ENCODE data around the gene ANKRD13D.
A peak's percentile ranks its signal among the peaks of the same experiment; 100 is the strongest.

The ANKRD13D gene

DNA sequence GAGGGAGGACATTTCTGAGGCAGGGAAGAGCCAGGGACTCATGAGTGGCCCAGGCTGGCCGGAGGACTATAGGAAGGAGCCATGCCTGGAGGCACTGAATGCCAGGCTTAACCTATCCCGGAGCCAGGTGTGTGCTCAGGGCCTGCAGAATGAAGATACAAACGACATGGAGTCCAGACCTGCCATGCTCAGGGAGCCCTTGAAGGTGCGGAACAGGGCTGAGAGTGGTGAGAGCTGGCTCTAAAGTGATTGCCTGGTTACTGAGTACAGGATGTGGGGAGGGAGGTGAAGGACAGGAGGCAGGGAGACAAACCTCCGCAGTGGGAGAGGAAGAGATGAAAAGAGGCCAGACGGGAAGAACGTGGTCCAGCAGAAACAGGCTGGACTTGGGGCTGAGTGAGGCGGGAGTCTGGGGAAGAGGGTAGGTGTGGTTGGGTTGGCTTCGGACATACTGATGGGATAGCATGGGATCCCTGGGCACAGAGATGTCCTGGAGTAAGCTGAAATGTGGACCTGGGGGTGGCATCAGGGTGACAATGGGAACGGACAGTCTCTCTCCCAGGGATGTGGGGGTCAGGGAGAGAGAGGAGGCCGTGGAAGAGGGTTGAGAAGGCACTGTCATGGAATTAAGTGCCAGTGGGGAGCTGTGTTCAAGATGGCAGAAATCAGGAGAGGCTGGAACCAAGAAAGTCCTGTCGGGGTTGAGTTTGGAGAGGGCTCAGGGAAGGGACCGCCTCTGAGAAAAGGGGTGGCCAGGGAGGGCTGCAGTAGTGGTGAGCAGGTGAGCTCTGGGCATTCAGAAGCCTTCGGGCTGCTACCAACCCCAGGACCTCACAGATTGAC, 1.5 kb upstream of the ANKRD13D start:
- no peak for DNase-seq

DNA sequence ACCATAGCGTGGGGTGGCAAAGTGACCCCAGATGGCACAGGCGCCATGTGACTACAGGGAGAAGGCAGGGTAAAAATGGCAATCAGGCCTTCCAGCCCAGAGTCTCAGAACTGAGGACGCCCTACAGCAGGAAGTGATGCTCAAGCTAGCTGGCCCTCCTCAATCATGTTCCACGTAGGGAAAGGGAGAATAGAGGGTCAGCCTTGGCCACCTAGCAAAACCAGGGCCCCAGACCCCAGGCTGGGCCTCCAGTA, 978 bp upstream of the ANKRD13D start:
- DNase-seq, result no peak

DNA sequence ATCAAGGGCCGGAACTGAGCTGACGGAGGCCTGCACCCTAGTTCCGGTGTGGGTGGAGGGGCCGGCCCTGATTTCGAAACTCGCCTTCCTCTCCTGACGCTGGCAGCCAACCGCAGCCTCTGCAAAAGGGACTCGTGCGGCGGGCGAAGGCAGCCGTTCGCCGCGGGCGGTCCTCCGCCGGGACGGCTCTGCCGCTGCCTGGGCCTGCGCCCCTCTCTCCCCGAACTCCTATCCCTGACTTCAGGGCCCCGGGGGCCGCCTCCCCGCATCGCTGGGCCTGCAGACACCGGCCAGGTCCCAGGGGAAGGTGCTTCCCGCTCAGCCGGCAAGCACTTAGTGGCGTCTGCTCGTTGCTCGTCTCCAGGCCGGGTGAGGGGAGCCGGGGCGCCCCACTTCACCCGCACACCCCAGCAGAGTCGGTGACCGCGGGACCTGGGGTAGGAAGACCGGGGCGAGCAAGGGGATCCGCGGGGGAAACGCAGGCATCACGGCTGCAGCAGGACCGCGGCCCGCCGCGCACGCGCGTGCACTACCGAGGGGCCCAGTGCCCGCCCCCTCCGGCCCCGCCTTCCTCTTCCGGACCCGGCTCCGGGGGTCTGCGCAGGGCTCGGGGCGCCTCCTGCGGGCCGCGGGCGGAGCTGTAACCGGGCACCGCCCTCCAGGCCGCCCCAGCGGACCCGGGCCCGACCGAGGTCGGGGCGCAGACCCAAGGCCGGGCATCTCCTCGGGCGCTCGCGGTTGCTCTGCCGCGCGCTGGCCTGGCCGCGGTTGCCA, 464 bp upstream of the ANKRD13D start:
- peak; percentile 74 to 86 for DNase-seq

DNA sequence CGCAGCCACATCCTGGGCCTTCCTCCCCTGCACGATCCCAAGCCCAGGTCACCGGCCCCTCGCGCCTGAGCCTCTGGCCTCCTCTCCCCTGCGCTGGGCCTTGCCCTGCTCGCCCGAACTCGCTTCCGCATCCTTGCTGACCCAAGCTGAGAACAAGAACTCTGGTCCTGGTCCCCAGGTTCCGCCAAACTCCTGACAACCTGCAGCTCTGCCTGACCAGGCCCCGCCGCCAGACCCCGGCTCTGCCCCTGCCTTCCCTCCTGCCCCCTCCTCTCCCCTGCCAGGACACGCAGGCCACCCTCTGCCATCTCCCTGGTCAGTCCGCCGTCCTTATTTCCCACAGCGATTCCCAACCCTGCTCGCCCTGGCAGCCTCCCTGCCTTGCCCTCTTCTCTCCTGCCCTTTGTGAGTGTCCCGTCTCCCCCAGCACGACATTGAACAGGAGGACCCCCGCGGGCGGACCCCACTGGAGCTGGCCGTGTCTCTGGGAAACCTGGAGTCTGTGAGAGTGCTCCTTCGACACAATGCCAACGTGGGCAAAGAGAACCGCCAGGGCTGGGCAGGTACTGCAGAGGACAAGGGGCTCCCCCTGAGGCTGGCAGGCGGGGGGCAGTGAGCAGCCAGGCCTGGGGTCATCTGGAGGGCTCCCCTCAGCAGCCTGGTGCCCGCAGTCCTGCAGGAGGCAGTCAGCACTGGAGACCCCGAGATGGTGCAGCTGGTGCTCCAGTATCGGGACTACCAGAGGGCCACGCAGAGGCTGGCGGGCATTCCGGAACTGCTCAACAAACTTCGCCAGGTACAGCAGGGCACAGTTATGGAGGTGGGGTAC, 762 bp downstream of the ANKRD13D start:
- peak in 1 of 2 experiments; percentile 56 for DNase-seq

DNA sequence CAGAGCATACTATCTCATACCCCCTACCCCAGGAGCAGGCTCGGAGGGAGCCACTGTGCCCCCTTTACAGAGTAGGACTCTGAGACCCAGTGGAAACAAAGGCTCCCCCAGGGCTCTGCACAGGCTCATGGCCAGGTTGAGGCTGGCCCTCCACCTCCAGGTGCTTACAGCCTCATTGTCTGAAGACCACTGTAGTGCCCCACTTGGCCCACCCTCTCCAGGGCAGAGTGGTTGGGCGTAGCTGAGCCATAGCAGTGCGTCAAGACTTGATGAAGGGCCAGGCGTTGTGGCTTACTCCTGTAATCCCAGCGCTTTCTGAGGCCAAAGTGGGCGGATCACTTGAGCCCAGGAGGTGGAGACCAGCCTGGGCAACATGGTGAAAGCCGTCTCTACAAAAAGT, 1.7 kb downstream of the ANKRD13D start:
- no peak for DNase-seq

DNA sequence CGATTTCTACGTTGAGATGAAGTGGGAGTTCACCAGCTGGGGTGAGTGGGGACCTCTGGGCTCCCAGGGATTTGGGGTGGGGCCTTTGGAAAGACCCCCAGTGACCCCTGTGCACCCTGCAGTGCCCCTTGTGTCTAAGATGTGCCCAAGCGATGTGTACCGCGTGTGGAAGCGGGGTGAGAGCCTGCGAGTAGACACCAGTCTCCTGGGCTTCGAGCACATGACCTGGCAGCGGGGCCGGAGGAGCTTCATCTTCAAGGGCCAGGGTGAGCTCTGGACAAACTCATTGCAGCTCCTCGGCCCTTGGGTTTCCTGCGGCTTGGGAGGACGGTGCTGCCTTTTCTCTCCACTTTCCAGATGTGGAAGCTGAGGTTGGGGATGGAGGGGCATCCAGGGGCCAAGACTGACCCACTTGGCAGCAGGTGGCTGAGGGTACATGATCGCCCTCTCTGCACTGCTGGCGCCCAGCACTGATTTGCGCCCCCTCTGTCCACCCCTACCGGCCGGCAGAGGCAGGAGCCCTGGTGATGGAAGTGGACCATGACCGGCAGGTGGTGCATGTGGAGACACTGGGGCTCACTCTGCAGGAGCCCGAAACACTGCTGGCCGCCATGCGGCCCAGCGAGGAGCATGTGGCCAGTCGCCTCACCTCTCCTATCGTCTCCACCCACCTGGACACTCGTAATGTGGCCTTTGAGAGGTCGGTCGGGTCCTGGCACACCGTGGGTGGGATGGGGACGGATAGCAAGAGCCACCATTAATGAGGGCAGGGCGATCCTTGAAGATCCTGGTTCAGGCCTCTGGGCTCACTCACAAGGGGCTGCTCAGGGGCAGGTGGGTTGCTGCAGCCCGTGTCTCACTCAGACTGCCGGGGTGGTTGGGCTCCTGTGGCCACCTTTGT, 2.6 kb downstream of the ANKRD13D start:
- DNase-seq, result no peak

DNA sequence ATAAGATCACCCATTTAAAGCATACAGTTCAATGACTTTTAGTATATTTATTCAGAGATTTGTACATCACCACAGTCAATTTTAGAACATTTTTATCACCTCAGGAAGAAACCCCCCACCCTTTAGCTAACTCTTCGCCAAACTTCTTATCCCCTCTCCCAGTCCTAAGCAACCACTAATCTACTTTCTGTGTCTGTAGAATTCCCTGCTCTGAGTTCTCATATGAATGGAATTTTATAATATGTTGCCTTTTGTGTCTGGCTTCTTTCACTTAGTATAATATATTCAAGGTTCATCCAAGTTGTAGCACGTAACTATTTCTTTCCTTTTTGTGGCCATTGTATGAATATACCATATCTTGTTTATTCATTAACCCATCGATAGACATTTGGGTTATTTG, 3.6 kb downstream of the ANKRD13D start:
- no peak for DNase-seq

DNA sequence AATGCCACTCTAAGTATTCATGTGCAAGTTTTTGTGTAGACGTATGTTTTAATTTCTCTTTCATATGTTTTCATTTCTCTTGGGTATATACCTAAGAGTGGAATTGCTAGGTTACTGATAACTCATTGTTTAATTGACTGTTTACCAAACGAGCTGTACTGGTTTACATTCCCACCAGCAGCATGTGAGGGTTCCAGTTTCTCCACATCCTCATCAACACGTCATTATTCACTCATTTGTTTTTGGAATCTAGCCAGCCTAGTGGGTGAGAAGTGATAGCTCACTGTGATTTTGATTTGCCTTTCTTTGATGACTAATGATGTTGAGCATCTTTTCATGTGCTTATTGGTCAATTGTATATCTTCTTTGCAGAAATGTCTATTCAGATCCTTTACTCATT, 4.0 kb downstream of the ANKRD13D start:
- no peak for DNase-seq

DNA sequence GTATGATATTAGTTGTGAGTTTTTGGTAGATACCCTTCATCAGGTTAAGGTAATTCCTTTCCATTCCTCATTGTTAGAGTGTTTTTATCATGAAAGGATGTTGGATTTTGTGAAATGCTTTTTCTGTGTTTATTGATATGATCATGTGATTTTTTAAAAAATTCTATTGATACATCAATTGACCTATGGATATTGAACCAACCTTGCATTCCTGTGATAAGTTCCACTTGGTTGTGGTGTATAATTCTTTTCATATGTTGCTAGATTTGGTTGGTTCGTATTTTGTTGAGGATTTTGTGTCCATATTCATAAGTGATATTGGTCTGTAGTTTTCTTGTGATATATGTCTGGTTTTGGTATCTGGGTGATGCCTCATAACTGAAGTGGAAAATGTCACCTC, 6.7 kb downstream of the ANKRD13D start:
- no peak for DNase-seq

DNA sequence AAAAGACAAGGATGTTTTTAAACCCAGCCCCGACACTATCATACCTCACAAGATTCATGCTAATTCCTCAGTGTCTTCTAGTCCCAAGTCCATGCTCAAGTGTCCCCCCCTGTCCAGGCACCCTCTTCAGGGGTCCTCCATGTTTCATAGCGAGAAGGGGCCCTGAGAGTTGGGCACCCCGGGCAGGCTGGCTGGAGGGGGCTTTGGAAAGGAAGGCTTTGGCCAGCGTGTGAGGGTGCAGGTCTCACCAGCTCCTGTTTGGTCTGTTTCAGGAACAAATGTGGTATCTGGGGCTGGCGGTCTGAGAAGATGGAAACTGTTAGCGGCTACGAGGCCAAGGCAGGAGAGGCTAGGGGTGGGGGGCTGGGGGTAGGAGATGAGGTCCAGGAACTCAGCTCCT, 9.7 kb downstream of the ANKRD13D start:
- DNase-seq, result no peak

DNA sequence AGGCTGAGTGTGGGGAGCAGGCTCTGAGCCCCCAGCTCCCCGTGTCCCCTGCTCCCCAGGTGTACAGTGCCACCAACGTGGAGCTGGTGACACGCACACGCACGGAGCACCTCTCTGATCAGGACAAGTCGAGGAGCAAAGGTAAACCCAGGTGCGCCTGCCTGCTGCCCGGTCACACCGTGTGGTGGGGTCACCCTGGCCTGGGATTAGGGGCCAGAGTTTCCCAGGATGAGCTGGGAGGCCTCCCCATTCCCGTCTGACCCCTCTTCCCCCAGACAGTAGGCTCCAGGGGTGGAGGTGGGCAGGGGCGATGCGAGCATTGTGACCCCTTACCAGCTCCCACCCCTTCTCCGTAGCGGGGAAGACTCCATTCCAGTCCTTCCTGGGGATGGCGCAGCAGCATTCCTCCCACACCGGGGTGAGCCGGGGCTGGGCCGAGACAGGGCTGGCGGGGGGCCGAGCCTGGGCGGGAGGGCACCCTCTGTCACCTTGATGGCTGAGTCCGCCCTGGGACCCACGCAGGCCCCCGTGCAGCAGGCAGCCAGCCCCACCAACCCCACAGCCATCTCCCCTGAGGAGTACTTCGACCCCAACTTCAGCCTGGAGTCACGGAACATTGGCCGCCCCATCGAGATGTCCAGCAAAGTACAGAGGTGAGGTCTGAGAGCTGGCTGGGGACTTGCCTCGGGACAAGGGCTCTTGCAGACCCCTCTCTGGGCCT, 10.5 kb downstream of the ANKRD13D start:
- no peak for DNase-seq

DNA sequence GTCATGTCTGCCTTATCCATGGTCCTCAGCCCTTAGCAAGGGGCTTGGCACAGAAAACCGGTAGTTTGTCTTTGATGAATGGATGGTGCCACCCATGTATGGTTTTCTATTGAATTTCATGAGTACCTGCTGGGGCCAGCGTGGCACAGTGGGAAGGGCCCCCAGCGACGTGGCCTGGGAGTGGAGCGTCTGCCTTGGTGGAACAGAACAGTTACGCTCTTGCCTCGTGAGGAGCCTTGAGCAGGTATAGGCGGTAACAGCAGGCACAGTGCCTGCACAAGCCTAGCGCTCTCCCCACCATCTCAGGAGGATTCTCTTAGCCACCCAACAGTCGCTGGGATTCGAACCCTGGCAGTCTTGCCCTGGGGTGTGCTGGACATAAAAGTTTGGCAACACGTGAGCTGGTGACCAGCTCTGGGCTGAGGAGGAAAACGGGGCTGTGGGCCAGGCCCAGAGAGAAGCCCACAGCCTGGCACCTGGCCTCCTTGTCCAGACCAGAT, 11.2 kb downstream of the ANKRD13D start:
- no peak for DNase-seq

DNA sequence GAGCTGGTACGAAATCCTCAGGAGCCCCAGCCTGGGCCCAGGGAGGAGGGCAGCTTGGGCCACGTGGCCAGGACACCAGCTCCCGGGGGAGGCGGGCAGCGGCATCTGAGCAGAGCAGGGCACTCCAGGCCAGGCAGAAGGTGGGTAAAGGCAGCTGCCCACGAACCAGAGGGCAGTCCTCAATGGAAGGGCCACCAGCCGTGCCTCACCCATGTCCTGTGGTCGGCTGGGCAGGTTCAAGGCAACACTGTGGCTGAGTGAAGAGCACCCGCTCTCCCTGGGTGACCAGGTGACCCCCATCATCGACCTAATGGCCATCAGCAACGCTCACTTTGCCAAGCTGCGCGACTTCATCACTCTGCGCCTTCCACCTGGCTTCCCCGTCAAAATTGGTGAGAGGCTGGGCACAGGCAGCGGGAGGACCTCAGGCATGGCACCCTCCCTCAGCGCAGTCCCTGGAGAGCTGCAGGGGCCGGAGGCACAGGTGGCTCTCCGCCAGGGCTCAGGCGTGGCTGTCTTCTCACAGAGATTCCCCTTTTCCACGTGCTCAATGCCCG, 11.7 kb downstream of the ANKRD13D start:
- no peak for DNase-seq

DNA sequence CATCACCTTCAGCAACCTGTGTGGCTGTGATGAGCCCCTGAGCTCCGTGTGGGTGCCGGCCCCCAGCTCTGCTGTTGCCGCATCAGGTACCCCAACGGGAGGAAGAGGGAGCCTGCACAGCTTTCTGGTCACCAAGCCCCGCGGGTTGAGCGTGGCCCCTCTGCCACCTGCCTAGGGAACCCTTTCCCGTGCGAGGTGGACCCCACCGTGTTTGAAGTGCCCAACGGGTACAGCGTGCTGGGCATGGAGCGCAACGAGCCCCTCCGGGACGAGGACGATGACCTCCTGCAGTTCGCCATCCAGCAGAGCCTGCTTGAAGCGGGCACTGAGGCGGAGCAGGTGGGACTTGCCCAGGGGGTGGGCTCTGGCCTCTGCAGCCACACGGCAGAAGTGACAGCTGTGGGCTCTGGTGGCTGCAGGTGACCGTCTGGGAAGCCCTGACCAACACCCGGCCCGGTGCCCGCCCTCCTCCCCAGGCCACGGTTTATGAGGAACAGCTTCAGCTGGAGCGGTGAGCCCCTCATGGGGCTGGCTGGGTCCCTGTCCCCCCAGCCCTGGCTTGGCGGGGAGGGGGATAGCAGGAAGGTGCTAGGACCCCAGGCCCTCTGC, 12.3 kb downstream of the ANKRD13D start:
- no peak for DNase-seq

DNA sequence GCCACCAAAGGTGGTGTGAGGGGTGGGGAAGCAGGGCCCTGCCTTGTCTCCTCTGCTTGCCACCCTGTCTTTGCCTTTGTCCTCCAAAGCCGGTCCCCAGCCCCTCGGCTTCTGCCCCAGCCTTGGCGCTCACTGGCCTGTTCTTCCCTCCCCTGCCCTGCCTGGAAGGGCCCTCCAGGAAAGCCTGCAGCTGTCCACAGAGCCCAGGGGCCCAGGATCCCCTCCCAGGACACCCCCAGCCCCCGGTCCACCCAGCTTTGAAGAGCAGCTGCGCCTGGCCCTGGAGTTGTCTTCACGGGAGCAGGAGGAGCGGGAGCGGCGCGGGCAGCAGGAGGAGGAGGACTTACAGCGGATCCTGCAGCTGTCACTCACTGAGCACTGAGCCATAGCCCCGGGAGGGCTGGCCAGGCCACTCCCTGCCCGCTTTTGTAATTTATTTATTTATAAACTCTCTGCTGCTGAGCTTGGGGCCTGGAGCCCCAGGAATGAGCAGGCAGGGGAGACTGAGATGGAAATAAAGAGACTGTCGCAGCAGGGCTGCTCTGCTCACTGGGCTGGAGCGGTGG, 12.9 kb downstream of the ANKRD13D start:
- no peak for DNase-seq

DNA sequence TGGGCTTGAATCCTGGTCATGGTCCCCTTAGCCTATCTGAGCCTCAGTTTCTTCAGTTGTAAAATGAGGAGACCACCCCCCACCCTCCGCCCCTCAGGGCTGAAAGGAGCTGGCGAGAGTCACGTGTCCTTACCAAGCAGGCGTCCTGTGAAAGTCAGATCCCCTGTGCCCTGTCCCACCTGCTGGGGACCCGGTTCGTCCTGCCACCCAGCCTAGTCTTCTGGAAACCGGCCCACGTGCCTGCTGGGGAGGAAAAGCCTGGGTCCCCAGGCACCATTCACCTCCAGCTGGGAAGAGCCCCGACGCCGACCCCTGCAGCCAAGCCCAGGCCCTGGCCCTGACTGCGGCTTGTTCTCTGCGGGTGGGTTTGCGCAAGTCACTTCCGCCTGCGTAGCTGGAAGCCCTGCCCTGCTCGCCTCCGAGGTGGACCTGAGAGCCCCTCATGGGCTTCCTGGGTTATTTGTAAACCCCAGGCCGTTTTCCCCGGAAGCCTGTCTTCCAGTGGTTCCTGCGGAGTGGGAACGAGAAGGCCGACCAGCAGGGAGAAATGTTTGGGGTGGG, 13.5 kb downstream of the ANKRD13D start:
- DNase-seq, result no peak

DNA sequence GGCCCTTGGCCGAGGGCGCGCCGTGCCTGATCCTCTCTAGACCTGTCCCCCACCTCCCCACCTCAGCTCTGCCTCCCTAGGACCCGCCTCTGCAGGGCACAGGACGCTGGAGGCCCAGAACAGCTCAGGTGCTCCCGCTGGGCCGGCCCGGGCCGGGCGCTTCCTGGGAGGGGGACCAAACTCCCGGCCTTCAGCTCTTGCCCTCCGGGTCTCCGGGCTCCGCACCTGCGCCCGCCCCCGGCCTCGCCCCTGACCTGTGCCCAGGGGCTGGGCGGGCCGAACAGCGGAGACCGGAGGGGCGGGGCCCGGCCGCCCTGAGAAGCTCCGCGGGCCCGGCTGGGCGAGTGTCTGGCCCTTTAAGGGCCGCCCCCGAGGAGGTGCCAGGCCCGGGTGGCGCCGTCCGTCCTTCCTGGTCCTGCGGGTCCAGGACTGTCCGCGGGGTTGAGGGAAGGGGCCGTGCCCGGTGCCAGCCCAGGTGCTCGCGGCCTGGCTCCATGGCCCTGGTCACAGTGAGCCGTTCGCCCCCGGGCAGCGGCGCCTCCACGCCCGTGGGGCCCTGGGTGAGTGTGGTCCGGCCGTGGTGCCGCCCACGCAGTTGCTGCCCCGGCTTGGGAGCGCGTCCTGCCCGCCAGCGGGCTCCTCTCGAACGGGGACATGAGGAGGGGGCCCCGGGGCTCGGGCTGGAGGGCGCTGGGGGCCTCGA, 14.2 kb downstream of the ANKRD13D start, which contains the start of gene SSH3:
Gene SSH3 (plus strand): TSS at position 399 of the 703 bp plus-strand sequence. CDS start 96 bp downstream, at position 495.
- DNase-seq, result peak; percentile 67 to 75

DNA sequence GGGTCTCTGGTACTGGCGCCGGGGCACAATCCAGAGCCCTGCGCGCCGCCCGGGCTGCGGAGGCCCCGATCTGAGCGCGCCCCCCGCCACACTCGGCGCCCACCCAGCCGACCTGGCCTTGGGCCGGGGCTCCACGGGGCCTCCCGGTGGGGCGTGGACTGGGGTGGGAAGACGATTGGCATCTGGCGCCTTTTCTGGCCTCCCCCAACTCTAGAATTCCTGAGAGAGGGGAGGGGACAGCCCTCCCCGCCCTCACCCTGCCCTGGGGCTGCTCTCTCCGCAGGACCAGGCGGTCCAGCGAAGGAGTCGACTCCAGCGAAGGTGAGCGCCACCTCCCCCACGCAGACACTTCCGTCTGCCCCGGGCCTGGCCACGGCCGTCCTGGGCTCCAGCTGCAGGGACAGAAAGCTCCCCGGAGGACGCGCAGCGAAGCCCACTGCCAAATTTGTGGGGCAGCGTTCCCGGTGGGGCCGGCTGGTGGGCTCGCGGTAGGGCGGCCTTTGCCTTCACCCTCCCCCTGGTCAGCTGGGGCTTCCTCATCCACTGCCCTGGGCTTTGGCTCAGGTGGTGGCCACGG, 14.8 kb downstream of the ANKRD13D start:
- DNase-seq, result no peak

DNA sequence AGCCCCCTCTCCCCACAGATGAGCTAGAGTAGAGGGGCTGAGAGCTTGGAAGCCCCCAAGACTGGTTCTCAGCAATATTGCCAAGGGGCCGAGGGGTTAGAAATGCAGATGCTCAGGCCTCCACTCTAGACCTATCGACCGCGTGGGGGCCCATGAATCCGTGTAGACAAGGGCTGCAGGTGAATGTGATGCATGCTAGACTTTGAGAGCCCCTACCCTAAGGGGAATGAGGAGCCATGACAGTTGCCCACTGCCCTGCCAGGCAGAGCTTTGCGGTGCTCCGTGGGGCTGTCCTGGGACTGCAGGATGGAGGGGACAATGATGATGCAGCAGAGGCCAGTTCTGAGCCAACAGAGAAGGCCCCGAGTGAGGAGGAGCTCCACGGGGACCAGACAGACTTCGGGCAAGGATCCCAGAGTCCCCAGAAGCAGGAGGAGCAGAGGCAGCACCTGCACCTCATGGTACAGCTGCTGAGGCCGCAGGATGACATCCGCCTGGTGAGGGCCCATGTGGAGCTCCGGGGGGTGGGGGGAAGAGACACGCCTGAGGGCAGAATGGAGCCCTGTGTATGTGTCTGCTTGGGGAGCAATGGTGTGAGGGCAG, 15.5 kb downstream of the ANKRD13D start:
- DNase-seq, result no peak
